Measurements from ENCODE around the gene CDK16.

CDK16 gene

GRCh38 chrX:47186096-47186740 is 32.3 kb upstream of the CDK16 start:
- no peak for DNase-seq

GRCh38 chrX:47187106-47187677 is 31.3 kb upstream of the CDK16 start:
- DNase-seq = no peak

- no peak for DNase-seq
Measured at GRCh38 chrX:47189906-47190305, 28.6 kb upstream of the CDK16 start.

- DNase-seq = peak; percentile 88
Measured at GRCh38 chrX:47190445-47191269, 27.8 kb upstream of the CDK16 start.

- DNase-seq = peak; percentile 46
Measured at GRCh38 chrX:47191331-47191730, 27.1 kb upstream of the CDK16 start.

- DNase-seq = no peak
Measured at GRCh38 chrX:47191806-47192401, 26.6 kb upstream of the CDK16 start.

GRCh38 chrX:47193475-47194193 is 24.8 kb upstream of the CDK16 start, which contains the start of gene UBA1:
UBA1 (plus strand) TSS chrX:47193829; CDS start chrX:47198803, 4,974 bp downstream.
- DNase-seq = peak; percentile 92

GRCh38 chrX:47194194-47194787 is 24.2 kb upstream of the CDK16 start:
- no peak for DNase-seq

GRCh38 chrX:47196098-47196497 is 22.4 kb upstream of the CDK16 start:
- no peak for DNase-seq

- no peak for DNase-seq
Measured at GRCh38 chrX:47197526-47197925, 21.0 kb upstream of the CDK16 start.

GRCh38 chrX:47198026-47198686 is 20.3 kb upstream of the CDK16 start:
- DNase-seq = no peak

GRCh38 chrX:47198687-47199080 is 19.8 kb upstream of the CDK16 start:
- no peak for DNase-seq

GRCh38 chrX:47199286-47199685 is 19.2 kb upstream of the CDK16 start:
- DNase-seq = no peak

- no peak for DNase-seq
Measured at GRCh38 chrX:47200385-47201150, 17.9 kb upstream of the CDK16 start.

- no peak for DNase-seq
Measured at GRCh38 chrX:47201345-47201944, 17.0 kb upstream of the CDK16 start.

GRCh38 chrX:47202316-47202715 is 16.2 kb upstream of the CDK16 start:
- DNase-seq = no peak

- no peak for DNase-seq
Measured at GRCh38 chrX:47202877-47203276, 15.6 kb upstream of the CDK16 start.

GRCh38 chrX:47204970-47205369 is 13.5 kb upstream of the CDK16 start:
- no peak for DNase-seq

GRCh38 chrX:47206316-47206715 is 12.2 kb upstream of the CDK16 start:
- no peak for DNase-seq

GRCh38 chrX:47208108-47208507 is 10.4 kb upstream of the CDK16 start:
- DNase-seq = no peak

Data from COR-L47 (cell line).